KMS-11 (cell line): ENCODE measurements around the gene TBC1D14.

ENCODE experiments used
- H2AFZ ChIP-seq: fragments of 200-600 bp; sonication (generic); 2 replicates; pipeline ENCODE4 v1.6.1; 2016; ENCODE audit warnings: antibody characterized with exemption, mixed run types, low read depth
- H3K27ac ChIP-seq: fragments of 200-600 bp; sonication (generic); 2 replicates; pipeline ENCODE4 v1.6.1; 2016; ENCODE audit warnings: mild to moderate bottlenecking, mixed run types
- H3K27me3 ChIP-seq: fragments of 200-600 bp; sonication (generic); 2 replicates; pipeline ENCODE4 v1.6.1; 2017; ENCODE audit warnings: mild to moderate bottlenecking, low read depth, mixed run types, moderate library complexity; ENCODE audit not compliant: insufficient read depth
- H3K36me3 ChIP-seq: fragments of 200-600 bp; sonication (generic); 2 replicates; pipeline ENCODE4 v1.6.1; 2017; ENCODE audit warnings: mild to moderate bottlenecking, mixed run types; ENCODE audit not compliant: insufficient read depth
- H3K4me1 ChIP-seq: fragments of 200-600 bp; sonication (generic); 2 replicates; pipeline ENCODE4 v1.6.1; 2016; ENCODE audit warnings: mild to moderate bottlenecking, low read depth, mixed run types; ENCODE audit not compliant: poor library complexity, severe bottlenecking
- H3K4me2 ChIP-seq: fragments of 200-600 bp; sonication (generic); 2 replicates; pipeline ENCODE4 v1.7.0; 2016; ENCODE audit warnings: mild to moderate bottlenecking, mixed run types
- H3K4me3 ChIP-seq: fragments of 200-600 bp; sonication (generic); IDR thresholded peaks from 2 replicates; pipeline ENCODE4 v1.6.1; 2017; ENCODE audit warnings: low read depth, low read length, mixed read lengths; ENCODE audit not compliant: insufficient read depth
- H3K79me2 ChIP-seq: fragments of 200-600 bp; sonication (generic); 2 replicates; pipeline ENCODE4 v1.6.1; 2016; ENCODE audit warnings: low read depth, mixed run types; ENCODE audit not compliant: insufficient read depth
- H3K9ac ChIP-seq: fragments of 200-600 bp; sonication (generic); 2 replicates; pipeline ENCODE4 v1.6.1; 2016; ENCODE audit warnings: mild to moderate bottlenecking, mixed run types
- H4K20me1 ChIP-seq: fragments of 200-600 bp; sonication (generic); 2 replicates; pipeline ENCODE4 v1.6.1; 2016; ENCODE audit warnings: mild to moderate bottlenecking, mixed run types; ENCODE audit not compliant: insufficient read depth
- TF ChIP-seq, protein P1 (sequence below): fragments of 200-600 bp; sonication (generic); conservative IDR thresholded peaks from 2 replicates; pipeline ENCODE4 v1.6.1; 2017; ENCODE audit warnings: low read depth, mild to moderate bottlenecking, antibody characterized with exemption, low read length, moderate library complexity, mixed read lengths

Gene TBC1D14

DNA sequence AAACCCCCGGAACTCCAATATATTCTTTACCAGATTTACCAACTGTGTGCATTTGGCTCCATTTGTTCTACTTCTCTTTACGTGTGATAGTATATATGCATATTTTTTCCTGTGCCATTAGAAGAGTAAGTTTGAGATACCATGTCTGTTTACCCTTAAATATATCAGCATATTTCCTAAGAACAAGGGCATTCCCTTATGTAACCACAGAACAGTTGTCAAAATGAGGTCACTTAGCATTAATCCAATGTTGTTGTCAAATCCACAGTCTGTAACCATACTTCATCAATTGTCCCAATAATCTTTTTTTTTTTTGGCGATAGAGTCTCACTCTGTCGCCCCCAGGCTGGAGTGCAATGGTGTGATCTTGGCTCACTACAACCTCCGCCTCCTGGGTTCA, 55.2 kb downstream of the TBC1D14 start:
- TF ChIP-seq, protein P1, sequence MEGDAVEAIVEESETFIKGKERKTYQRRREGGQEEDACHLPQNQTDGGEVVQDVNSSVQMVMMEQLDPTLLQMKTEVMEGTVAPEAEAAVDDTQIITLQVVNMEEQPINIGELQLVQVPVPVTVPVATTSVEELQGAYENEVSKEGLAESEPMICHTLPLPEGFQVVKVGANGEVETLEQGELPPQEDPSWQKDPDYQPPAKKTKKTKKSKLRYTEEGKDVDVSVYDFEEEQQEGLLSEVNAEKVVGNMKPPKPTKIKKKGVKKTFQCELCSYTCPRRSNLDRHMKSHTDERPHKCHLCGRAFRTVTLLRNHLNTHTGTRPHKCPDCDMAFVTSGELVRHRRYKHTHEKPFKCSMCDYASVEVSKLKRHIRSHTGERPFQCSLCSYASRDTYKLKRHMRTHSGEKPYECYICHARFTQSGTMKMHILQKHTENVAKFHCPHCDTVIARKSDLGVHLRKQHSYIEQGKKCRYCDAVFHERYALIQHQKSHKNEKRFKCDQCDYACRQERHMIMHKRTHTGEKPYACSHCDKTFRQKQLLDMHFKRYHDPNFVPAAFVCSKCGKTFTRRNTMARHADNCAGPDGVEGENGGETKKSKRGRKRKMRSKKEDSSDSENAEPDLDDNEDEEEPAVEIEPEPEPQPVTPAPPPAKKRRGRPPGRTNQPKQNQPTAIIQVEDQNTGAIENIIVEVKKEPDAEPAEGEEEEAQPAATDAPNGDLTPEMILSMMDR: no peak
- Histone ChIP-seq H3K4me1 (no peaks in the 10 kb centered on the region), H3K4me3 (no peak overlapping the region), H3K36me3 (no peaks in the 10 kb centered on the region), H3K9ac (no peak overlapping the region), H3K27me3 (no peaks in the 10 kb centered on the region), H4K20me1 (no peaks in the 10 kb centered on the region), H3K79me2 (no peaks in the 10 kb centered on the region), H2AFZ (no peak overlapping the region), H3K4me2 (no peak overlapping the region), H3K27ac (no peak overlapping the region)

DNA sequence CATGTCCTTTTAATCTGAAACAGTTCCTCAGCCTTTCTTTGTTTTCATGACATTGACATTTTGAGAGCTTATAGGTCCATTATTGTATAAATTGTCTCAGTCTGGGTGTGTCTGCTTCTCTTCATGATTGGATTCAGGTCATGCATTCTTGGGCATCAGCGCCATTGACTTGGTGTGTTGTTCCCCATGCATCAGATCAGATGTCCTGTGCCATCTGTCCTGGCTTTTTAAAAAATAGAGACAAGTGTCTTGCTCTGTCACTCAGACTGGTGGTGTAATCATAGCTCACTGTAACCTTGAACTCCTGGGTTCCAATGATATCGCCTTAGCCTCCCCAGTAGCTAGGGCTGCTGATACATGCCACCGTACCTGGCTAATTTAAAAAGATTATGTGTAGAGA, 55.7 kb downstream of the TBC1D14 start:
- H3K27me3 ChIP-seq: no peaks in the 10 kb centered on the region

DNA sequence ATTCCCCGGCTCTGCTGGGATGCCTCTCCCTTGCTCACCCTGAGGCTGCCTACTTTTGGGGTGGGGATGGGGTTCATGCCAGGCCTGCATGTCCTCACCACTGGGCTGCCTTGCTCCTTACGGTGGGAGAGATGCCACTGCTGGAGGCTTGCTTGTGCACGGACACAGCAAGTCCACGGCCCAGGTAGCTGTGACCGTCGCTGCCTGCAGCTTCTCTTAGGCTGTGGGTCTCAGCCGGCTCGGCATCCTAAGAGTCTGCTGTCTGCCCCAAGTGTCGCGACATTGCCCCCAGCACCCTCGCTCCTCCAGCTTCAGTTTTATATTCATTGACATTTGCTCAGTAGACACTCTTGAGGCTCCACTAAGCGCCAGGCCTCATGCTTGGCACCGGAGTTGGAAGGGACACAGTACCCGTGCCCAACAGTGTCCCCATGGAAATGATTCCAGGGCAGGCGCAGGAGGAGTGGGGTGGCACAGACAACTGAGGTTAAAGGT, 58.3 kb downstream of the TBC1D14 start:
- no peak overlapping the region for H3K9ac ChIP-seq
- no peaks in the 10 kb centered on the region for H3K27me3 ChIP-seq
- H3K79me2 ChIP-seq: no peaks in the 10 kb centered on the region
- no peaks in the 10 kb centered on the region for H3K36me3 ChIP-seq
- H2AFZ ChIP-seq: no peak overlapping the region
- no peak overlapping the region for H3K27ac ChIP-seq
- TF ChIP-seq, protein P1: no peak
- no peak overlapping the region for H3K4me3 ChIP-seq
- H3K4me1 ChIP-seq: no peaks in the 10 kb centered on the region
- no peak overlapping the region for H3K4me2 ChIP-seq
- no peaks in the 10 kb centered on the region for H4K20me1 ChIP-seq

More for the DNA sequence above, 55.7 kb downstream of the TBC1D14 start:
- Histone ChIP-seq H3K4me2 (no peak overlapping the region), H4K20me1 (no peaks in the 10 kb centered on the region), H3K4me3 (no peak overlapping the region), H2AFZ (no peak overlapping the region), H3K79me2 (no peaks in the 10 kb centered on the region), H3K4me1 (no peaks in the 10 kb centered on the region), H3K27ac (no peak overlapping the region), H3K36me3 (no peaks in the 10 kb centered on the region), H3K9ac (no peak overlapping the region)
- TF ChIP-seq, protein P1: no peak

DNA sequence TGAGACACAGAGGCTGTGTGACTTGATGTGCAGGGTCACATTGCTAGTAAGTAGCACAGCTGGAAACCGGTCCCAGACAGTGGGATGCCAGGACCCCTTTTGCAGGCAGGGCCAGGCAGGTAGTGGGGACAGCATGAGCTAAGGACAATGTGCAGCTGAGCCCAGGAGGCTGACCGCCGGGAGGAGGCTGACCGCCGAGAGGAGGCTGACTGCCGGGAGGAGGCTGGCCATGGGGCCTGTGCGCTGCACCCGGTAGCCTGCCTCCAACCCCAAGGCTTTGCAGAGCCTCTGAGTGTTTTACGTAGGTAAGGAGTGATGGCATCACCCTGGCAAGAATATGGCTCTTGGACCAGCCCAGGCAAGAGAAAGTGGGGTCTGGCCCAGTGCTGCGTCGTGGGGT, 58.9 kb downstream of the TBC1D14 start:
- H3K79me2 ChIP-seq: no peaks in the 10 kb centered on the region
- no peak overlapping the region for H2AFZ ChIP-seq
- H3K9ac ChIP-seq: no peak overlapping the region
- no peaks in the 10 kb centered on the region for H3K4me1 ChIP-seq
- TF ChIP-seq, protein P1: no peak
- H3K27me3 ChIP-seq: no peaks in the 10 kb centered on the region
- H3K36me3 ChIP-seq: no peaks in the 10 kb centered on the region
- no peak overlapping the region for H3K27ac ChIP-seq
- H3K4me3 ChIP-seq: no peak overlapping the region
- no peaks in the 10 kb centered on the region for H4K20me1 ChIP-seq
- H3K4me2 ChIP-seq: no peak overlapping the region
